Measurements from ENCODE around the gene MEIOSIN. TPM values are rescaled to one million over a fixed set of nuclear protein-coding genes. Genes with fewer than 3 reads are reported as not detected.

The MEIOSIN gene
- total RNA-seq, 1 donor from 2014 or later = not detected

DNA sequence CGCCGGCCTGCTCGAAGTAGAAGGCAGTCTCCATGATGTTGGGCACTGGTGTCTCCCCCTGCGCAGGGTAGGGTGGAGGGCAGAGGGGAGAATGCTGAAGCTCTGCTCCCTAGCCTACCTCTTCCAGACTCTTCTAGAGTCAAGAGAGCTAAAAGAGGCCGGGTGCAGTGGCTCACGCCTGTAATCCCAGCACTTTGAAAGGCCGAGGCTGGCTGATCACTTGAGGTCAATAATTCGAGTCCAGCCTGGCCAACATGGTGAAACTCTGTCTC, 71.7 kb downstream of the MEIOSIN start:
- Mint-ChIP-seq H3K36me3 (ENCODE audit: unreplicated experiment) (no peaks in the 10 kb centered on the region), H3K4me1 (ENCODE audit: unreplicated experiment) (peaks cover 9% of the 10 kb centered on the region), H3K9me3 (ENCODE audit: unreplicated experiment) (no peaks in the 10 kb centered on the region), H3K27me3 (ENCODE audit: unreplicated experiment) (no peaks in the 10 kb centered on the region), H3K27ac (ENCODE audit: unreplicated experiment) (no peak overlapping the region), H3K4me3 (ENCODE audit: unreplicated experiment) (no peak overlapping the region)
- TF ChIP-seq, protein P1, sequence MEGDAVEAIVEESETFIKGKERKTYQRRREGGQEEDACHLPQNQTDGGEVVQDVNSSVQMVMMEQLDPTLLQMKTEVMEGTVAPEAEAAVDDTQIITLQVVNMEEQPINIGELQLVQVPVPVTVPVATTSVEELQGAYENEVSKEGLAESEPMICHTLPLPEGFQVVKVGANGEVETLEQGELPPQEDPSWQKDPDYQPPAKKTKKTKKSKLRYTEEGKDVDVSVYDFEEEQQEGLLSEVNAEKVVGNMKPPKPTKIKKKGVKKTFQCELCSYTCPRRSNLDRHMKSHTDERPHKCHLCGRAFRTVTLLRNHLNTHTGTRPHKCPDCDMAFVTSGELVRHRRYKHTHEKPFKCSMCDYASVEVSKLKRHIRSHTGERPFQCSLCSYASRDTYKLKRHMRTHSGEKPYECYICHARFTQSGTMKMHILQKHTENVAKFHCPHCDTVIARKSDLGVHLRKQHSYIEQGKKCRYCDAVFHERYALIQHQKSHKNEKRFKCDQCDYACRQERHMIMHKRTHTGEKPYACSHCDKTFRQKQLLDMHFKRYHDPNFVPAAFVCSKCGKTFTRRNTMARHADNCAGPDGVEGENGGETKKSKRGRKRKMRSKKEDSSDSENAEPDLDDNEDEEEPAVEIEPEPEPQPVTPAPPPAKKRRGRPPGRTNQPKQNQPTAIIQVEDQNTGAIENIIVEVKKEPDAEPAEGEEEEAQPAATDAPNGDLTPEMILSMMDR (IDR thresholded peaks at IDR 0.05) = no peak
- DNase-seq (ENCODE audit: extremely low spot score, unreplicated experiment) = no peak

DNA sequence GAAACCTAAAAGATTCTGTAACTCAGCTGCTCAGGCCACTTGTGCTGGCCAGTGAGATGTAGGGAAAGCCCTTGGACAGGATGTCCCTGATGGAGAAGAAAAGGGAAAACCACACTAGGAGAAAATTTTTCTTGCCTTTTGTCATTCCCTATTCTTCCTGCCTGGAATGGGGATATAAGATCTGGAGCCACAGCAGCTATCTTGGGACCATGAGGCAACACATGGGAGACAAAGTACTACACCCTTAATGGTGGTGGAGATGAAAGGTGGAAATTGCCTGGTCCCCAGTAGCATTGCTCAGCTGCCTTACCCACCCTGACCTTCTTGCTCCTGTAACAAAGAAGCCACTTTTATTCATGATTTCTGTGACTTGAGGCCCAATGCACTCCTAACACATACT, 72.5 kb downstream of the MEIOSIN start:
- peaks cover 14% of the 10 kb centered on the region for H3K4me1 Mint-ChIP-seq (ENCODE audit: unreplicated experiment)
- no peaks in the 10 kb centered on the region for H3K9me3 Mint-ChIP-seq (ENCODE audit: unreplicated experiment)
- no peak overlapping the region for H3K27ac Mint-ChIP-seq (ENCODE audit: unreplicated experiment)
- TF ChIP-seq, protein P1 (IDR thresholded peaks at IDR 0.05) = no peak
- H3K27me3 Mint-ChIP-seq (ENCODE audit: unreplicated experiment) = no peaks in the 10 kb centered on the region
- no peaks in the 10 kb centered on the region for H3K36me3 Mint-ChIP-seq (ENCODE audit: unreplicated experiment)
- no peak for DNase-seq (ENCODE audit: extremely low spot score, unreplicated experiment)
- H3K4me3 Mint-ChIP-seq (ENCODE audit: unreplicated experiment) = no peak overlapping the region

DNA sequence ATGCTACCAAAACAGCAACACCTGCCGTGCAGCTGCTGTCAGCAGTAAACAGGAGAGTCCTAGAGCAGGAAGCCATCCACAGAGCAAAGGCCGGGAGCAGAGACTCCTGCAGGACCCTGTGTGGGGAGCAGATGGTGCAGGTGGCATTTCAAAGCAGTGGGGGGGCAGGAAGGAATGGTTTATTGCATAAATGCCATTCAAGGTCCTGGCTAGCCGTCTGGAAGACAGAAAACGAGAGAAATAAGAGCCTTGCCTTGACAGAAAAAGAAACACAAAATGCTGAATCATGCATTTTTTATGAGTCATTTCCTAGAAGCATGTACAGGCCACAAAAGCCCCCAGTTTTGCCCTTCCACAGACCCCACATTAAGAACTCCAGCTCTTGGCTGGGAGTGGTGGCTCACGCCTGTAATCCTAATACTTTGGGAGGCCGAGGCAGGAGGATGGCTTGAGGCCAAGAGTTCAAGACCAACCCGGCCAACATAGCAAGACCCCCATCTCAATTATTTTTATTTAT, 76.5 kb downstream of the MEIOSIN start:
- Mint-ChIP-seq H3K27me3 (ENCODE audit: unreplicated experiment) (no peaks in the 10 kb centered on the region), H3K4me3 (ENCODE audit: unreplicated experiment) (no peak overlapping the region), H3K9me3 (ENCODE audit: unreplicated experiment) (no peaks in the 10 kb centered on the region)

DNA sequence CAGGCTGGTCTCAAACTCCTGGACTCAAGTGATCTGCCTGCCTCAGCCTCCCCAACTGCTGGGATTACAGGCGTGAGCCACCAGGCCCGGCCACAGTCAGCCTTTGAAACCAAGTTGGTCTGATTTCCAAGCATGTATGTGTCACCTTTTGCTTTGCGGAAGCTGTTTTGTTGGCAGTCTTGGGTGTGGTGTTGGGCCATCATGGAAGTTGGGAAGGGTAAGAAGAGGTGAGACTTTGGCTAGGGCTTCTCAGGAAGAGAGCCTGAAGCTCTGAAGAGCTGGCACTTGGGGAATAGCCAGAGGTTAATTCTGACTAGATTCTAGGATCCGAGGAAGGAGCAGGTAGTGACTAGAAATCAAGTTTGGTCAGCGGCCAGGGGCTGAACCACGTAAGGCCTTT, 79.1 kb downstream of the MEIOSIN start:
- Mint-ChIP-seq H3K27me3 (ENCODE audit: unreplicated experiment) (no peaks in the 10 kb centered on the region), H3K4me1 (ENCODE audit: unreplicated experiment) (peaks cover 22% of the 10 kb centered on the region), H3K4me3 (ENCODE audit: unreplicated experiment) (no peak overlapping the region), H3K36me3 (ENCODE audit: unreplicated experiment) (no peaks in the 10 kb centered on the region), H3K9me3 (ENCODE audit: unreplicated experiment) (no peaks in the 10 kb centered on the region), H3K27ac (ENCODE audit: unreplicated experiment) (no peak overlapping the region)
- TF ChIP-seq, protein P1 (IDR thresholded peaks at IDR 0.05) = no peak
- DNase-seq (ENCODE audit: extremely low spot score, unreplicated experiment) = no peak

More for the DNA sequence above, 76.5 kb downstream of the MEIOSIN start:
- TF ChIP-seq, protein P1 (IDR thresholded peaks at IDR 0.05) = no peak
- H3K36me3 Mint-ChIP-seq (ENCODE audit: unreplicated experiment) = no peaks in the 10 kb centered on the region
- no peak for DNase-seq (ENCODE audit: extremely low spot score, unreplicated experiment)
- H3K4me1 Mint-ChIP-seq (ENCODE audit: unreplicated experiment) = peaks cover 14% of the 10 kb centered on the region
- peak overlapping the region; percentile 92 for H3K27ac Mint-ChIP-seq (ENCODE audit: unreplicated experiment)

Other genes starting within 250 kb of the MEIOSIN start
- gene RTN2, start 236.4 kb upstream of the MEIOSIN start, total RNA-seq = 15.6 and 15.8 TPM in 2 replicates
- 0.29 and 0.62 TPM in 2 replicates for gene PPM1N, start 235.0 kb upstream of the MEIOSIN start, total RNA-seq
- 61.9 and 68.9 TPM in 2 replicates for gene VASP, start 226.0 kb upstream of the MEIOSIN start, total RNA-seq
- 16.8 and 18.0 TPM in 2 replicates for gene OPA3, start 148.6 kb upstream of the MEIOSIN start, total RNA-seq
- gene GPR4, start 131.2 kb upstream of the MEIOSIN start, total RNA-seq = not detected in 2 replicates
- gene EML2, start 94.0 kb upstream of the MEIOSIN start, total RNA-seq = 27.1 and 28.6 TPM in 2 replicates
- gene GIPR, start 65.2 kb upstream of the MEIOSIN start, total RNA-seq = 0.81 and 1.3 TPM in 2 replicates
- gene SNRPD2, start 41.5 kb upstream of the MEIOSIN start, total RNA-seq = 366 and 397 TPM in 2 replicates
- gene QPCTL, start 40.8 kb upstream of the MEIOSIN start, total RNA-seq = 14.0 TPM in 2 replicates
- 16.0 and 18.3 TPM in 2 replicates for gene FBXO46, start 2.5 kb upstream of the MEIOSIN start, total RNA-seq
- 34.2 and 35.4 TPM in 2 replicates for gene SIX5, start 35.8 kb downstream of the MEIOSIN start, total RNA-seq
- 76.6 and 86.9 TPM in 2 replicates for gene DMPK, start 49.1 kb downstream of the MEIOSIN start, total RNA-seq
- gene DMWD, start 59.4 kb downstream of the MEIOSIN start, total RNA-seq = 79.2 and 91.0 TPM in 2 replicates
- gene RSPH6A, start 81.9 kb downstream of the MEIOSIN start, total RNA-seq = 0.30 and 0.42 TPM in 2 replicates
- 67.2 and 72.1 TPM in 2 replicates for gene SYMPK, start 129.7 kb downstream of the MEIOSIN start, total RNA-seq
- not detected in 2 replicates for gene FOXA3, start 130.9 kb downstream of the MEIOSIN start, total RNA-seq
- gene IRF2BP1, start 152.7 kb downstream of the MEIOSIN start, total RNA-seq = 29.4 and 30.9 TPM in 2 replicates
- 9.9 and 10.4 TPM in 2 replicates for gene MYPOP, start 169.2 kb downstream of the MEIOSIN start, total RNA-seq
- gene NANOS2, start 181.3 kb downstream of the MEIOSIN start, total RNA-seq = not detected in 2 replicates
- gene NOVA2, start 240.4 kb downstream of the MEIOSIN start, total RNA-seq = not detected in 2 replicates